ENCODE measurements around the gene IL6. TPM values are rescaled to one million over a fixed set of nuclear protein-coding genes. Genes with fewer than 3 reads are reported as not detected.

The IL6 gene
- polyA plus RNA-seq, 1 donor (not counting 4 experiments of a cell fraction or from before 2014, with no cell fraction given) = 5.0 TPM

- Histone ChIP-seq H3K36me3 (ENCODE audit: control insufficient read depth in 2 of 2, extremely low read depth in 1 of 2, insufficient read depth in 2 of 2, low read length in 2 of 2) (no peaks in the 10 kb centered on the region), H3K4me2 (ENCODE audit: control insufficient read depth, extremely low read depth, insufficient read depth, low read depth, low read length) (no peak overlapping the region), H3K4me3 (ENCODE audit: control insufficient read depth in 2 of 3, extremely low read depth in 1 of 3, insufficient read depth in 2 of 3, low read depth in 1 of 3, low read length in 3 of 3) (no peak overlapping the region), H3K9me3 (ENCODE audit: control insufficient read depth, low read depth, low read length) (peaks cover 2% of the 10 kb centered on the region), H3K27ac (ENCODE audit: control insufficient read depth, insufficient read depth, low read length) (no peak overlapping the region), H3K9me1 (ENCODE audit: control insufficient read depth, extremely low read depth, insufficient read depth, low read length) (no peaks in the 10 kb centered on the region), H2AFZ (ENCODE audit: control insufficient read depth, low read length) (no peak overlapping the region), H3K9ac (ENCODE audit: control insufficient read depth, extremely low read depth, insufficient read depth, low read length) (no peak overlapping the region), H3K79me2 (ENCODE audit: control insufficient read depth, insufficient read depth, low read length) (no peaks in the 10 kb centered on the region), H3K4me1 (ENCODE audit: control insufficient read depth, extremely low read depth, insufficient read depth, low read length) (no peaks in the 10 kb centered on the region), H4K20me1 (ENCODE audit: control insufficient read depth, extremely low read depth, insufficient read depth, low read length) (no peaks in the 10 kb centered on the region), H3K27me3 (ENCODE audit: control insufficient read depth, extremely low read depth, insufficient read depth, low read length) (peaks cover 1% of the 10 kb centered on the region)
- DNase-seq (ENCODE audit: low read depth, low spot score) (no peak), FAIRE-seq (no peak)
- TF ChIP-seq CTCF (optimal IDR thresholded peaks at IDR 0.05 in 1 of 3, IDR thresholded peaks at IDR 0.05 in 1 of 3, conservative IDR thresholded peaks at IDR 0.05 in 1 of 3; ENCODE audit: extremely low read depth in 1 of 3, insufficient read depth in 2 of 3, low read length in 3 of 3) (no peak), EZH2 (IDR thresholded peaks at IDR 0.05; ENCODE audit: low read length) (no peak)
- dilution Hi-C loops (cut with MboI; ENCODE audit: extremely low pct_ligation_motif_present, low sequenced_read_pairs) = no loop called here
Measured at GRCh38 chr7:22759721-22760120, 32.7 kb downstream of the IL6 start.

- H3K4me1 ChIP-seq (ENCODE audit: control insufficient read depth, extremely low read depth, insufficient read depth, low read length) = no peaks in the 10 kb centered on the region
- no peak overlapping the region for H2AFZ ChIP-seq (ENCODE audit: control insufficient read depth, low read length)
- no peak for TF ChIP-seq CTCF (optimal IDR thresholded peaks at IDR 0.05 in 1 of 3, IDR thresholded peaks at IDR 0.05 in 1 of 3, conservative IDR thresholded peaks at IDR 0.05 in 1 of 3; ENCODE audit: extremely low read depth in 1 of 3, insufficient read depth in 2 of 3, low read length in 3 of 3)
- no peak for TF ChIP-seq EZH2 (IDR thresholded peaks at IDR 0.05; ENCODE audit: low read length)
- DNase-seq (ENCODE audit: low read depth, low spot score) = no peak
- no peaks in the 10 kb centered on the region for H3K79me2 ChIP-seq (ENCODE audit: control insufficient read depth, insufficient read depth, low read length)
- H3K4me3 ChIP-seq (ENCODE audit: control insufficient read depth in 2 of 3, extremely low read depth in 1 of 3, insufficient read depth in 2 of 3, low read depth in 1 of 3, low read length in 3 of 3) = no peak overlapping the region
- FAIRE-seq = no peak
- peaks cover 2% of the 10 kb centered on the region for H3K9me3 ChIP-seq (ENCODE audit: control insufficient read depth, low read depth, low read length)
- no peak overlapping the region for H3K9ac ChIP-seq (ENCODE audit: control insufficient read depth, extremely low read depth, insufficient read depth, low read length)
- no peak overlapping the region for H3K4me2 ChIP-seq (ENCODE audit: control insufficient read depth, extremely low read depth, insufficient read depth, low read depth, low read length)
- no peaks in the 10 kb centered on the region for H3K36me3 ChIP-seq (ENCODE audit: control insufficient read depth in 2 of 2, extremely low read depth in 1 of 2, insufficient read depth in 2 of 2, low read length in 2 of 2)
- no peaks in the 10 kb centered on the region for H4K20me1 ChIP-seq (ENCODE audit: control insufficient read depth, extremely low read depth, insufficient read depth, low read length)
- no peaks in the 10 kb centered on the region for H3K9me1 ChIP-seq (ENCODE audit: control insufficient read depth, extremely low read depth, insufficient read depth, low read length)
- dilution Hi-C loops (cut with MboI; ENCODE audit: extremely low pct_ligation_motif_present, low sequenced_read_pairs) = no loop called here
- no peak overlapping the region for H3K27ac ChIP-seq (ENCODE audit: control insufficient read depth, insufficient read depth, low read length)
- peaks cover 4% of the 10 kb centered on the region for H3K27me3 ChIP-seq (ENCODE audit: control insufficient read depth, extremely low read depth, insufficient read depth, low read length)
Measured at GRCh38 chr7:22762866-22763265, 35.9 kb downstream of the IL6 start.

All from keratinocyte (primary cell).